ENCODE data around the gene MSH6.

The MSH6 gene, protein sequence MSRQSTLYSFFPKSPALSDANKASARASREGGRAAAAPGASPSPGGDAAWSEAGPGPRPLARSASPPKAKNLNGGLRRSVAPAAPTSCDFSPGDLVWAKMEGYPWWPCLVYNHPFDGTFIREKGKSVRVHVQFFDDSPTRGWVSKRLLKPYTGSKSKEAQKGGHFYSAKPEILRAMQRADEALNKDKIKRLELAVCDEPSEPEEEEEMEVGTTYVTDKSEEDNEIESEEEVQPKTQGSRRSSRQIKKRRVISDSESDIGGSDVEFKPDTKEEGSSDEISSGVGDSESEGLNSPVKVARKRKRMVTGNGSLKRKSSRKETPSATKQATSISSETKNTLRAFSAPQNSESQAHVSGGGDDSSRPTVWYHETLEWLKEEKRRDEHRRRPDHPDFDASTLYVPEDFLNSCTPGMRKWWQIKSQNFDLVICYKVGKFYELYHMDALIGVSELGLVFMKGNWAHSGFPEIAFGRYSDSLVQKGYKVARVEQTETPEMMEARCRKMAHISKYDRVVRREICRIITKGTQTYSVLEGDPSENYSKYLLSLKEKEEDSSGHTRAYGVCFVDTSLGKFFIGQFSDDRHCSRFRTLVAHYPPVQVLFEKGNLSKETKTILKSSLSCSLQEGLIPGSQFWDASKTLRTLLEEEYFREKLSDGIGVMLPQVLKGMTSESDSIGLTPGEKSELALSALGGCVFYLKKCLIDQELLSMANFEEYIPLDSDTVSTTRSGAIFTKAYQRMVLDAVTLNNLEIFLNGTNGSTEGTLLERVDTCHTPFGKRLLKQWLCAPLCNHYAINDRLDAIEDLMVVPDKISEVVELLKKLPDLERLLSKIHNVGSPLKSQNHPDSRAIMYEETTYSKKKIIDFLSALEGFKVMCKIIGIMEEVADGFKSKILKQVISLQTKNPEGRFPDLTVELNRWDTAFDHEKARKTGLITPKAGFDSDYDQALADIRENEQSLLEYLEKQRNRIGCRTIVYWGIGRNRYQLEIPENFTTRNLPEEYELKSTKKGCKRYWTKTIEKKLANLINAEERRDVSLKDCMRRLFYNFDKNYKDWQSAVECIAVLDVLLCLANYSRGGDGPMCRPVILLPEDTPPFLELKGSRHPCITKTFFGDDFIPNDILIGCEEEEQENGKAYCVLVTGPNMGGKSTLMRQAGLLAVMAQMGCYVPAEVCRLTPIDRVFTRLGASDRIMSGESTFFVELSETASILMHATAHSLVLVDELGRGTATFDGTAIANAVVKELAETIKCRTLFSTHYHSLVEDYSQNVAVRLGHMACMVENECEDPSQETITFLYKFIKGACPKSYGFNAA (N-terminal part only)

DNA sequence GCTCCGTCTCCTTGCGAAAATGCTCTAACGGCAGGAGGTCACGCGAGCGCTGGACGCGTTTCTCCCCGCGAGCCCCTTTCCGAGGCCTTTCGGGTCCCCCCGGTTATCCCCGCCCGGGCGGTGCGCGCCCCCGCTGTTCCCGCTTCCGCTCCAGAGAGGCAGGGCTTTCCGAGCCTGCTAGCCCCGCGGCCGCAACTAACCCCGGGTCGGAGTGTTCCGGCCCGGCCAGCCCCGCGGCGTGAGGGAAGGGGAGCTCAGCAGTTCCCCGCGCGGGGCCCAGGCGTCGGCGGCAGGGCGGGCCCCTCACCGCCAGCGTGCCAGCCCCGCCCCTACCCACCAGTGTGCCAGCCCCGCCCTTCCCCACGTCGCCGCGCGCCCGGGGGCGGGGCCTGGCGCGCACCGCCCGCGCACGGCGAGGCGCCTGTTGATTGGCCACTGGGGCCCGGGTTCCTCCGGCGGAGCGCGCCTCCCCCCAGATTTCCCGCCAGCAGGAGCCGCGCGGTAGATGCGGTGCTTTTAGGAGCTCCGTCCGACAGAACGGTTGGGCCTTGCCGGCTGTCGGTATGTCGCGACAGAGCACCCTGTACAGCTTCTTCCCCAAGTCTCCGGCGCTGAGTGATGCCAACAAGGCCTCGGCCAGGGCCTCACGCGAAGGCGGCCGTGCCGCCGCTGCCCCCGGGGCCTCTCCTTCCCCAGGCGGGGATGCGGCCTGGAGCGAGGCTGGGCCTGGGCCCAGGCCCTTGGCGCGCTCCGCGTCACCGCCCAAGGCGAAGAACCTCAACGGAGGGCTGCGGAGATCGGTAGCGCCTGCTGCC, at the start of gene MSH6:
Gene MSH6 (plus strand): TSS at position 475 of the 815 bp plus-strand sequence. CDS start 89 bp downstream, at position 564.
- DNase-seq, result peak; percentile 92

DNA sequence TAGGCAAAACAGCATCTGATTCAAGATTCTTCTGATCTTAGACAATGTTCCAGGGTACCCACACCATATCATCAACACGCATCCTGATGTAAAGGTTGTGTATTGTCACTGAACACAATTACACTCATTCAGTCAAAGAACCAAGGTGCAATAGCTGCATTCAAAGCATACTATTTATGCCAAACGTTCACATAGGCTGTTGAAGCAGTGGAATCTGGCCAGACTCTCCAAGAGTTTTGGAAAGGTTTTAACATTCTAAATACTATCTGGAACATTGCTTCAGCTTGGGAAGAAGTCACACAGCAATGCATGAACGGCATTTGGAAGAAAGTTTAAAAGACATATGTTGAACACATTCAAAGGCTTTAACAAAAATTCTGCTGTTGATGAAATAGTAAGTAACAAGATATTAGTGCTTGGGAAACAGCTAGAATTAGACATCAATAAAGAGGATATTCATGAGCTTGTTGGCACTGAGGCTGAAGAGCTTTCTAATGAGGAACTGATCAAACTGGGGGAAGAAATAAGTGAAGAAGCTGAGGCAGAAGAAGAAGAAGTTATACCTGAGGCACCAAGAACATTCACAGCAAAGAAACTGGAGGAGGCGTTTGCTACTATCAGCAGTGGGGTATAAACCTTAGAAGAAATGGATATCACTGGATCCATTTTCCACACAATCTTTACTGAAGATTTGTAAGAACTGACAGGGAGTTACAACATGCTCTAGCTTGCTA, 47.6 kb upstream of the MSH6 start:
- no peak for DNase-seq

DNA sequence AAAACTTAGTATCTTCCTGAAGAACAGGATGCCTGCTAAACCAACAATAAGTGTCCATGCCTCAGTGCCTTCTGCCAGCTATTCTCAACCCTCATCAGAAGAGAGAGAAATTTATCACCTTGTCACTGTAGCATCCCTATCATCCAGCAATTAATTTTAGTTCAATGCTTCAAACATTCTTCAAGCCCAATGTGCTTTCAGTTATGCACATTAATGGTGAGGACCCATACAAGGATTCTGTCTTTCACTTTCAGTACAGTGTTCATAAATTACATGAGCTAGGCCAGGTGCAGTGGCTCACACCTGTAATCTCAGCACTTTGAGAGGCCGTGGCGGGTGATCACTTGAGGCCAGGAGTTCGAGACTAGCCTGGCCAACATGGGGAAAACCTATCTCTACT, 47.0 kb upstream of the MSH6 start:
- no peak for DNase-seq

- DNase-seq, result no peak
Measured at GRCh38 chr2:47737191-47737975, 45.6 kb upstream of the MSH6 start.

- no peak for DNase-seq
Measured at GRCh38 chr2:47738331-47738730, 44.6 kb upstream of the MSH6 start.

DNA sequence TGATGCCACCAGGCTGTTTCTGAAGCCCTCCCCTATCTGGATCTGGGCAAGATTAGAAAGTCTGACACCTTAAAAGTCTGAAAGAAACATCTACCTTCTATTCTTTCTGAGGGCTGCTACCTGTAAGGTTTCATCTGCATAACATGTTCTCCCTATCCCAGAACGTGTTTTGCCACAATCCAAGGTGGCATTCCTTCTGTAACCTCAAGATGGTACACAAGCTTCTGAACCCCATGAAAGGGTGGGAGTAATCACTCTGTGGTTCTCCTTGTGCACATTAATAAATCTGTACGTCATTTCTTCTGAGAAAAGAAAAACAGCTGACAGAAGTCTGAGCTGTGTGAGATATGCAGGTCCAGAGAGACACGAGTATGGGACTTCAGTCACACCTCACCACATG, 41.8 kb upstream of the MSH6 start:
- no peak for DNase-seq

- no peak for DNase-seq
Measured at GRCh38 chr2:47741637-47742036, 41.3 kb upstream of the MSH6 start.

GRCh38 chr2:47744074-47744473, 38.9 kb upstream of the MSH6 start:
- no peak for DNase-seq

- no peak for DNase-seq
Measured at GRCh38 chr2:47747878-47748277, 35.1 kb upstream of the MSH6 start.

DNA sequence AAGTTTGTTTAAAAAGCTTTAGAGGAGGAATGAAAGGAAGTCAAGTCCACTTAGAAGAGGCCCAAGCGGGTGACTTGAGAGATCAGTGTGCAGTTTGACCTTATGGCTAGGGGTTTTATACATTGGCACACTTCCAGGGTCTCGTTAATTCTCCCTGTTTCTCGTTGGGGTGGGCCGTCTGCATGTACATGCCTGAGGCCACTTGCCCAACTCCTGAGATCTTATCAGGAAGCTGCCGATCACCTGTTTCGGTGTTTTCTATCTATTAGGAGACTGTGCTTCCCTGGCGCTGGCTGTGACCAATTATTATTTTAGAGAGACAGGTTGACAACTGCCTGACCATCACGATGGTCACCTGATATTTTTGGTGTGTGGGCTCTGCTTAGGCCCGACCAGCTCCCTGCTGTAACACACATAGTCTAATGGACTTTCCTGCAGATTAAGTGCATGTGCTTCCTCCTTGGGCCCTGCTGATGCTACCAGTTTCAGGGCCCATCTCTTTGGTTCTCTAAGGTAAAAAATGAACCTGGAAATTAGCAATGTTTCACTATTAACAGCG, 31.0 kb upstream of the MSH6 start:
- no peak for DNase-seq

DNA sequence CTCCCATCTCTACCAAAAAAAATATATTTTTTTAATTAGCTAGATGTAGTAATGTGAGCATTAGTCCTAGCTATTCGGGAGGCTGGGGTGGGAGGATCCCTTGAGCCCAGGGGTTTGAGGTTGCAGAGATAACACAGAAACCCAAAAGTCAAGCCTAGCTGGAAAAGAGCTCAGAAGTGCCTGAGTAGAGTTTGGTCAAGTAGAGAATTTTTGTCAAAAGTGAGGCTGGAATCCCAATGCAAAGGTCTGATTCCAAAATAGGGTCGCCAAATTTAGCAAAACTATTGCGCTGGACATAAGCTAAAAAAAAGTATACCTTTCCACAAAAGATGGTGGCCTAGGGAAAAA, 15.5 kb upstream of the MSH6 start:
- no peak for DNase-seq

DNA sequence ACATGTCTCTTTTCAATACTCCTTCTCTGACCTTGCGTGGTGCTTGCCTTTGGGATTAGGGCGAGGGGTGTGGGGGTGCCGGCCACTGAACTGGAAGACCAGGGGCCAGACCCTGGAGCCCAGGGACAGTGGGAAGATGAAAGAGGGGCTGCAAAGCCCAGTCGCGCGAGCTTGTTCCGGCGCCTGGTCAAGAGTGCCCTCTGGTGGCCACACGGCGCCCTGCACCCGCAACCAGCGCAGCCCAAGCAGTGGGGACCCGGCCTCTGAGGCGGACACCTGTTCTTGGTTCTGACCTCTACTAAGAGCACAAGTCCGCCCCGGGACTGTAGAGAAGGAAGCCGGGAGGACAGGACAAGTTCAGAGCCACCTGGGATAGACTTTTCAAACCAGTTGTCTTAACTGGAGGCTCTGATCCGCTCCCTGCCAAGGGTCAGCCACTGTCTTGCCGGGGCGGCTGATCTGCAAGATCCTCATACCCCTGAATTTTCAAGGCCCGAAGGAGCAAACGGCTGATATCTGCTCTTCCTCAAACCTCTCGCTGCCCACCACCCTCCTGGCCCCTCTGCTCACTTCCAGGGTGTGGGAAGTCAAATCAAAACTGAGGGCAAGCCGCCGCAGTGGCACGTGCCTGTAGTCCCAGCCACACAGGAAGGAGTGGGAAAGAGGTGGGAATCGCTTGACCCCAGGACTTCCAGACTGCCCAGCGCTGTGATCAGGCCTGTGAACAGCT, 14.9 kb upstream of the MSH6 start:
- peak; percentile 95 for DNase-seq

DNA sequence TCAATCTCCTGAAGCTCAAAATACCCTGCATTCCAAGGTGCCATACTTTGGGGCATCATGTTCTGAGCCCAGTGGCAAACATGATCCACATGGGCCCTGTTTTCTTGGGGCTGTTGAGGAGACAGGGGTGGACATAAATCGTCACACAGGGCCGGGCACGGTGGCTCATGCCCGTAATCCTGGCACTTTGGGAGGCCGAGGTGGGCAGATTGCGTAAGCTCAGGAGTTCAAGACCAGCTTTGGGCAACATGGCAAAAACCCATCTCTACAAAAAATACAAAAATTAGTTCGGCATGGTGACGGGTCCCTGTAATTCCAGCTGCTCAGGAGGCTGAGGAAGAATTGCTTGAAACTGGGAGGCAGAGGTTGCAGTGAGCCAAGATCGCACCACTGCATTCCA, 13.6 kb upstream of the MSH6 start:
- no peak for DNase-seq

DNA sequence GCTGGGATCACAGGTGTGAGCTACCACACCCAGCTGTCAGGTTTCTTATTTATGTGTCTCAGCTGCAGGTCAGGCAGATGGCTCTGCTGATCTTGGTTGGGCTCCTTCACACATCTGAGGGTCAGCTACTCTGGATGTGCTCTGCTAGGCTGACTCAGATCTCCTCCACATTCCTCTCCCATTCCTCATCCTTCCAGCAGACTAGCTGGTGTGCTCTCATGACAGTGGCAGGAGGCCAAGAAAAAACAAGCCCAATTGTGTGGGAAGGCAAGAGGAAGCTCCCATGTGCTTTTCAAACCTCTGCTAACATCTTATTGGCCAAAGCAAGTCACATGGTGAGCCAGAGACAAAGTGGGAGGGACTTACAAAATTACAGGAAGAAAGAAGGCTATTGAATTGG, 11.7 kb upstream of the MSH6 start:
- DNase-seq, result no peak

GRCh38 chr2:47772343-47772742, 10.6 kb upstream of the MSH6 start:
- no peak for DNase-seq

DNA sequence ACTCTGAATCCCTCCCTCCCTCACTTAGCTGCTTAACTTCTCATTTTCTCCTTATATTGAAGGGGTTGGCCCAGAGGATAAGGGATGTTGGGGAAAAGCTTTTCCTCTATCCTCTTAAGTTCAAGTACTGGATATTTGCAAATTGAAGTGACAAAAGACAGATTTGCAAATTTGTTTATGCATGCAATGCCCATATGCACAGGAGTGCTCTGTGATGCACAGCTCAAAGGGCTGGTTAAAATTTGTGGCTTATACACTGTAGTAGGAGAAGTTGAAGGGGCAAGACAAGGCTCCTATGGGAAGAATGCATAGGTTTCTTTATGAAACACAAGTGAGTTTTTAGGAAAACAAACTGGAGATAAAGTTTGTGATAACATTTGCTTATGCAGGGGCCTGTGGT, 8.4 kb upstream of the MSH6 start:
- DNase-seq, result no peak

DNA sequence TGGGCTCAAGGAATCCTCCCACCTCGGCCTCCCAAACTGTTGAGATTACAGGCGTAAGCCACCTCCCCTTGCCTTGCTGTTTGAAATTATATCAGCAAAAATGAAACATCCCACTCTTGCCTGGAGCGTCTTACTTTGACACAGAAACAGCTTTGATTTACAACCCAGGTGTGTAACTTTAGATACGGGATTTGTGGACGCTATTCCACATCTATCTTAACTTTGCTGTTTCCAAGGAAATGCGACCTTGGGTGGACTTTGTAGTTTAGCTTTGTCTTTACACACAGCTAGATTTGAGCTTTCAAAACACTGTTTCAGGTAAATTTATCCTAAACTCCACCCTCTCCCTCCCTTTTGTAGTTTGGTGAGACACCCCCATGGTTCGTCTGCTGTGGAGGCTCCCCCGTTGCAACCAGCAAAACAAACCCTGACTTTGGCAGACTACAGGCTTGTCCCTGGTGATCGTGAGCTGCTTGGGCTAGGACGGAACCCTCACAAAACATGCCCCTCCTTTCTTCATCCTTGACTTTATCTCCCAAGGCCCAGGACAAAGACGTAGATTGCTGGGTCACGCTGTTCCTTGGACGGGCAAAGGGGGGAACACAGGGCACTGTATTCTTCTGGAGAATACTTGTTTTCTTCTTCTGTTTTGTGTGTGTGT, 5.5 kb upstream of the MSH6 start:
- DNase-seq, result no peak

- DNase-seq, result no peak
Measured at GRCh38 chr2:47778698-47779425, 4.1 kb upstream of the MSH6 start.

GRCh38 chr2:47779426-47779790, 3.5 kb upstream of the MSH6 start:
- DNase-seq, result no peak

Measured in activated CD8-positive, alpha-beta memory T cell treated with anti-CD3 and anti-CD28 coated beads, Interleukin-2, amount 50 U/mL, for 48 hours (primary cell).